Activated CD8-positive, alpha-beta memory T cell treated with anti-CD3 and anti-CD28 coated beads for 24 hours (primary cell): ENCODE data around the gene SLC9A3.

Source experiments
- DNase-seq: peaks from one replicate; pipeline ENCODE4 v3.0.0-alpha.2; 2020

The SLC9A3 gene

GRCh38 chr5:455806-456205, 68.4 kb downstream of the SLC9A3 start:
- DNase-seq: no peak

GRCh38 chr5:454936-455335, 69.3 kb downstream of the SLC9A3 start:
- DNase-seq: no peak

- DNase-seq: no peak
Measured at GRCh38 chr5:453725-454481, 70.3 kb downstream of the SLC9A3 start.

GRCh38 chr5:452978-453710, 71.1 kb downstream of the SLC9A3 start:
- no peak for DNase-seq

- DNase-seq: no peak
Measured at GRCh38 chr5:451587-452458, 72.4 kb downstream of the SLC9A3 start.

- no peak for DNase-seq
Measured at GRCh38 chr5:449151-449550, 75.1 kb downstream of the SLC9A3 start.

GRCh38 chr5:448766-449090, 75.5 kb downstream of the SLC9A3 start:
- DNase-seq: no peak

GRCh38 chr5:448061-448765, 76.0 kb downstream of the SLC9A3 start:
- DNase-seq: no peak

GRCh38 chr5:447501-447900, 76.7 kb downstream of the SLC9A3 start:
- no peak for DNase-seq

GRCh38 chr5:446883-447263, 77.4 kb downstream of the SLC9A3 start:
- no peak for DNase-seq

GRCh38 chr5:446066-446882, 78.0 kb downstream of the SLC9A3 start:
- no peak for DNase-seq

- DNase-seq: no peak
Measured at GRCh38 chr5:445591-445990, 78.7 kb downstream of the SLC9A3 start.

- no peak for DNase-seq
Measured at GRCh38 chr5:444226-444625, 80.0 kb downstream of the SLC9A3 start.

GRCh38 chr5:443239-444151, 80.8 kb downstream of the SLC9A3 start:
- DNase-seq: peak; percentile 81

GRCh38 chr5:442335-443238, 81.7 kb downstream of the SLC9A3 start, which contains the start of gene EXOC3:
EXOC3 (plus strand) TSS chr5:443176; CDS start chr5:446206, 3,030 bp downstream.
- peak; percentile 91 for DNase-seq

- no peak for DNase-seq
Measured at GRCh38 chr5:441996-442334, 82.3 kb downstream of the SLC9A3 start.

- DNase-seq: no peak
Measured at GRCh38 chr5:440401-441201, 83.6 kb downstream of the SLC9A3 start.

- DNase-seq: no peak
Measured at GRCh38 chr5:439636-440035, 84.6 kb downstream of the SLC9A3 start.

- no peak for DNase-seq
Measured at GRCh38 chr5:439181-439580, 85.1 kb downstream of the SLC9A3 start.
